ENCODE measurements around the gene UBR1.
"Not testable (repeated sequence)": the region's sequence is repeated elsewhere in the genome, so short reads cannot be mapped to it uniquely, and the experiment has no call there.

The UBR1 gene
- 127 to 136 reads per million in 2 experiments for total RNA-seq

GRCh38 chr15:43105778-43106485 lies at the start of gene UBR1:
UBR1 (minus strand) TSS chr15:43106038; CDS start chr15:43106022, 16 bp downstream.
- peak; percentile 83 for DNase-seq (ENCODE audit: low read depth)

GRCh38 chr15:43153269-43153668 lies 47.4 kb upstream of the UBR1 start:
- DNase-seq (ENCODE audit: low read depth): no peak

DNA sequence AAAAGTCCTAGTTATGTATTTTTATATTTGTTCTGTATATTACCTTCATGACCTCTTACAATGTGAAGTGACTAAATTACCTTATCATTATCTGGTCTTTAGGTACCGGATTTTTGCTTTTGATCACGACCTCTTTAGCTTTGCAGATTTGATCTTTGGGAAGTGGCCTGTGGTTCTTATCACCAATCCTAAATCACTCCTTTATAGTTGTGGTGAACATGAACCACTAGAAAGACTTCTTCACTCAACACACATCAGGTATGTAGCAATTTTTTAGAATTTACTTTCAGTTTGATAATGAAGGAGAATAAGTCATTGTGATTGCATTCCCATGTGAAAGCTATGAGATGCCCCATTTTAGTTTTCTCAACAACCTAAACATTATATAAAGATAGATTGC lies 45.9 kb upstream of the UBR1 start:
- DNase-seq (ENCODE audit: low read depth): no peak

GRCh38 chr15:43150191-43150929 lies 44.5 kb upstream of the UBR1 start:
- DNase-seq (ENCODE audit: low read depth): no peak

GRCh38 chr15:43146184-43146583 lies 40.3 kb upstream of the UBR1 start:
- DNase-seq (ENCODE audit: low read depth): no peak

DNA sequence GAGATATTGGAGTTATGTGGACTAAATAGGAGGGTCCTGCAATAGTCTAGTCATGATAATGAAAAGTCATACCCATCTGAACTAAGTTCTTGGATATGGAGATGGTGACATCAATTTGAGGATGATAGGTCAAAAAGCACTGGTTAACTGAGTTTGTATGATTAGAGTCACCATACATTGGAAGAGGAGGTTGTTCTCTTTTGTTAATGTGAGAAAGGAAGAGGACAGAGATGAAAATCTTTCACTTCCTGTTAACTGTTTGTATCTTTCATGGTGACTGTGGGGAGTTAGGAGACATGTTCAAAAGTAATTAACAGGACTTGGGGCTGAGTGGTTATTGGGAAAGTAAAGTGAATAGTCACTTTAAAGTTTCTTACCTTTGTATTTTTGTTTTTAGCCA lies 38.7 kb upstream of the UBR1 start:
- DNase-seq (ENCODE audit: low read depth): no peak

DNA sequence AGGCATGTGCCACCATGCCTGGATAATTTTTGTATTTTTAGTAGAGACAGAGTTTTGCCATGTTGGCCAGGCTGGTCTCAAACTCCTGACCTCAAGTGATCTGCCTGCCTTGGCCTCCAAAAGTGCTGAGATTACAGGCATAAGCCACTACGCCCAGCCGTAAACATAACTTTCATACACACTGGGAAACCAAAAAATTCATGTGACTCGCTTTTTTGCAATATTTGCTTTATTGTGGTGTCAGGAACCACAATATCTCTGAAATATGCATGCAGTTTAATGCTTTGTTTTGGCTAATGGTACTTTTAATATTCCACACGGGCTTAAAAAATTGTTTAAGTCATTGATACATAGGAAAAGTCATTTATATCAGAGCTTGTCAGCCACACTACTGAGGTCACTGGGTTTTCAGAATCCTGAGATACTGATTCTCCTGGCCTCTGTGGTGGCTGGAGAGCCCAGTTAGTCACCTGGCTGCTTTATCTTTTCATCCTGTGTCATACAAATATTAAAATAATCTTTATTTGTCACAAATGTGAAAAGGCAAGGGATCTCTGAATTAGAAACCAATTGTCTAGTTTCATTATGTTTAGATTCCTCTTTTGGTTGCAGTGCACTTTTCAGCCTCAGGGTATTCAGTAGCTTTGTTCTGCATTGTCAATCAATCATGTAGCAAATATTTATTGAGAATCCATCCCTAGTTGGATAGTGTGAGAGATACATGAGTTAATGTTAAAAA lies 37.5 kb upstream of the UBR1 start:
- no peak for DNase-seq (ENCODE audit: low read depth)

DNA sequence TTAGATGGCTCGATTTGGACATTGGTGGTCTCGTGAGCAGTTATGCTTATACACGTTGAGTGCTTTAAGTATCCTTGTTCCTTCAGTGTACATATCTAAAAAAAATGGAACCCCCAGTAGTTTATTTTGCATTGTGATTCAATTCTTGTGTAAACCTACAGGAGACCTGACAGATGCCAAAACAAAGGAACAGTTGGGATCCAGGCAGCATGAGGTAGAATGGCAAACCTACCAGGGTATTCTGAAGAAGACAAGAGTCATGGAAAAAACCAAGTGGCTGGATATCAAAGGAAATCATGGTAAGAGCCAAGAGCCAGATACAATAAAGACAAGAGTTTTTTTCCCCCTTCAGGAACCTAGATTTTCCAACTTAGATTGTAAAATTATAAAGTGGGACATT lies 29.5 kb upstream of the UBR1 start:
- DNase-seq (ENCODE audit: low read depth): no peak

DNA sequence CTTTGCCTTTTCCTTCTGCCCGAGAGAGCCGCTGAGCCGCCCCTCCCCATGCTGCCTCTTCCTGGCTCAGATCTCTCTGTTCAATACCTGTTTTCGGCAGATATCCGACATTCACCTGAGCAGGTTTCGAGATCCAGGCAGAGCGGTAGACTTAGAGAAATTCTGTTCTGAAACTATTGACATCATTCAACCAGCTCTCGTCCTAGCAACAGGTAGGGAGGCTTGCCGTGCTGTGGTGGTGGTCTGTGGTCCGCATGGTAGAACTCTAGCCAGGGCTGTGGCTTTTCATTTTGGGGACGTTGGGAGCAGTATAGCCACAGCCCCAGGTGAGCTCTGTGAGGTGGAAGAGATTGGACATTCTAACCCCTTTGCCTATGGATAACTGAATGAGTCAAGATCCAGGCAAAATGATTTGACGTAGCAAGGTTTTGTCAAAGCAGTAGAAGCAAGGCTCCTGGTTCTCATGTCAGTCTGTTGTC lies 28.4 kb upstream of the UBR1 start:
- DNase-seq (ENCODE audit: low read depth): no peak

DNA sequence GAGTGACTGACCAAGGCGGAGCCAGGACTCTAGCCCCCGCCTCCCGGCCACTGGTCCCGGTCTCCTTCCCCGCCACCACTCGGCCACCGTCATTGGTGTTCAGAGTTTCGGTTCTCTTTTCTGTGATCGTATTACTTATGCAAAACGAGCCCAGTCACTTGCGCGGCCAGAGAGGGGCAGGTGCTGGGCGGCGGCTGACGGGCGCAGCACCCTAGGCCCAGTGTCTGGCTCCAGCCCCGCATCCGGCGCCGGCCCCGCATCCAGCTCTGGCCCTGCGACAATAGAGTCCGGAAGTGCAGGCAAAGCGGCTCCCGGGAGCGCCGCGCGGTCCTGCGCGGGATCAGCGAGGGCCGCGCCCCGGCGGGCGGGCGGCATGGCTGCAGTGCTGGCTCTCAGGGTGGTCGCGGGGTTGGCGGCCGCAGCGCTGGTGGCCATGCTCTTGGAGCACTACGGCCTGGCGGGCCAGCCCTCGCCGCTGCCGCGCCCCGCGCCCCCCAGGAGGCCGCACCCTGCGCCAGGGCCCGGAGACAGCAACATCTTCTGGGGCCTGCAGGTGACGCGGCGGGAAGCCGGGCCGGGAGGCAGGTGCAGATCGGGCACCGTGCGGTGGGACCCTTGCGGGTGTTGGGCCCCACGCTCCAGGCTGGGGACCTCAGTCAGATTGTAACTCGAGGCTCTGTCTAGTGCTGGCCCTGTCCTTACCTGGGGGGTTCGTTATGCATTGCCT lies 27.8 kb upstream of the UBR1 start, which contains the start of gene TMEM62:
TMEM62 (plus strand) TSS at position 157 of the 727 bp plus-strand sequence; CDS start at position 374, 217 bp downstream.
- DNase-seq (ENCODE audit: low read depth): peak; percentile 31

GRCh38 chr15:43132830-43133429 lies 27.1 kb upstream of the UBR1 start:
- no peak for DNase-seq (ENCODE audit: low read depth)

DNA sequence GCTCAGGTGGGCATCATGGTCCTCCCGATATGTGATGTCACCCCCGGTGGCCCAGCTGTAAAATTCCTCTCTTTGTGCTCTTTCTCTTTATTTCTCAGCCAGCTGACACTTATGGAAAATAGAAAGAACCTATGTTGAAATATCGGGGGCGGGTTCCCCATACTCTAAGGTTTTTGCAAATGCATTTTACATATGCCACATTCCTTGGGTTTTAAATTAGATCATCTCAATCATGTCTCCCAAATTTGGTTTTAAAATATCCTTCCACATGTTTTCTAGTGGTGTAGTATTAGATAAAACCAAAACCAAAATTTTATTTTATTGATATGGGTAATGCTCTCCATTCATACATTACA lies 23.1 kb upstream of the UBR1 start:
- DNase-seq (ENCODE audit: low read depth): no peak

GRCh38 chr15:43128174-43128979 lies 22.5 kb upstream of the UBR1 start:
- not testable (repeated sequence) for DNase-seq (ENCODE audit: low read depth)

DNA sequence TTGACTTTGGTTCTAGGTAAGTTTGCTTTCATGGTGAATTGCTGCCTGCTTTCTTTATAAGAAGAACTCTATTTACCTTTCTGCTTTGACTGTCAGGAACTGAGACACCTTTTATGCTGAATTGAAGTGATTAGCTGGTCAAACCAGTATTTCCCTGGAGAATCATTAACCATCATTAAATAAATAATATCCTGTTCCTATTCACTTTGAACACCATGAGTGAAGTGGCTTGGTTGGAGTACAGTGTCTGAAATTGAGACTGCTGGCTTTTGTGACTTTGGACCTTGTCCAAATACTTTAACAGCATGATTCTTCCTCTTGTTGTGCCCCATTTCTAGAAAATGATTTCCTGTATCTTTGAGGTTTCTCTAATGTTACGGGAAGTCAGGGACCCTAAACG lies 21.9 kb upstream of the UBR1 start:
- no peak for DNase-seq (ENCODE audit: low read depth)

- DNase-seq (ENCODE audit: low read depth): no peak
Observed at GRCh38 chr15:43126356-43126755, 20.5 kb upstream of the UBR1 start.

- DNase-seq (ENCODE audit: low read depth): no peak
Observed at GRCh38 chr15:43125100-43125661, 19.3 kb upstream of the UBR1 start.

- DNase-seq (ENCODE audit: low read depth): no peak
Observed at GRCh38 chr15:43121863-43122262, 16.0 kb upstream of the UBR1 start.

GRCh38 chr15:43118829-43119228 lies 13.0 kb upstream of the UBR1 start:
- DNase-seq (ENCODE audit: low read depth): no peak

DNA sequence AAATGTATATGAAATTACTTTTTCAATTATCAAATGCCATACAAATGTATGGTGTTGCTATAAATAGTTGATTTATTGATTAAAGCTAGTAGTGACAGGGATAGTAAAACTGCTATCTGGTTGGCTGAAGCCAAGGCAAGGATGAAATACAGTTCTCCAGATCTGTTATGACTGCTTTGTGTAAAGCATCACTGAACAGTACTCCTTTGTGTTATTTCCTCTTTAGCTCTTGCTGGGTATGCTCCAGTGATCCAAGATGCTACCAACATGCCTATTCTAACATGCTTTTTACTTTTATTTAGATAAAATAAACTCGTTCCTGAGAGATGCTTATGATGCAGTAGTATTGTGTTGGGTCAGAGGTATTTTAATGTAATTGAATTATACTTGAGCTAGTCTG lies 12.4 kb upstream of the UBR1 start:
- no peak for DNase-seq (ENCODE audit: low read depth)

DNA sequence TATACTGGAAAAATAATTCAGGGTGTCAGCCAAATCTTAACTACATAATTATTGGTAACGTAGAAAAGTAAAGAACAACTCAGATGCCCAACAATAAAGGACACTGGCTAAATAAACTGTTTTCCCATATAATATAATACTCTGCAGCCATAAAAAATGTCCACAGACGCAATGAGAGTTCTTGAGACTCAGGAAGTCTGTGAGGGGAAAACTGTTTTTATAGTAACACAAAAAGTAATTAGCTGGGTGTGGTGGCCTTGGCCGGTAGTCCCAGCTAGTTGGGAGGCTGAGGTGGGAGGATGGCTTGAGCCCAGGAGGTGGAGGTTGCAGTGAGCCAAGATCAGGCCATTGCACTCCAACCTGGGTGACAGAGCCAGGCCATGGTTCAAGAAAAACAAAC lies 5.5 kb upstream of the UBR1 start:
- no peak for DNase-seq (ENCODE audit: low read depth)

All from T follicular helper cell (primary cell).